ENCODE results near the gene TOMM40L. TPM values are rescaled to one million over a fixed set of nuclear protein-coding genes. Genes with fewer than 3 reads are reported as not detected.
"Not testable (repeated sequence)": the region's sequence is repeated elsewhere in the genome, so short reads cannot be mapped to it uniquely, and the experiment has no call there.

TOMM40L gene
- total RNA-seq, 2 experiments from 2014 or later: 26.3 to 26.4 TPM

DNA sequence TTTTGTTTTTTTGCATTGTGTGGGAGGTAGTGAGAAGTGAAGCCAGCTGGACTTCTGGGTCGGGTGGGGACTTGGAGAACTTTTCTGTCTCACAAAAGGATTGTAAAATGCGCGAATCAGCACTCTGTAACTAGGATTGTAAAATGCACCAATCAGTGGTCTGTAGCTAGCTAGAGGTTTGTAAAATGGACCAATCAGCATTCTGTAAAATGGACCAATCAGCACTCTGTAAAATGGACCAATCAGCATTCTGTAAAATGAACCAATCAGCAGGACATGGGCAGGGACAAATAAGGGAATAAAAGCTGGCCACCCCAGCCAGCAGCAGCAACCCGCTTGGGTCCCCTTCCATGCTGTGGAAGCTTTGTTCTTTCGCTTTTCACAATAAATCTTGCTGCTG, 24.2 kb downstream of the TOMM40L start:
- DNase-seq, H3K4me1 Mint-ChIP-seq, H3K4me3 Mint-ChIP-seq, H3K27ac Mint-ChIP-seq, H3K9me3 Mint-ChIP-seq, H3K36me3 Mint-ChIP-seq, H3K27me3 Mint-ChIP-seq: not testable (repeated sequence)

GRCh38 chr1:161250829-161251228, 25.0 kb downstream of the TOMM40L start:
- H3K4me1 Mint-ChIP-seq: no peaks in the 10 kb centered on the region
- peaks cover 5% of the 10 kb centered on the region for H3K9me3 Mint-ChIP-seq
- H3K27ac Mint-ChIP-seq: no peak overlapping the region
- H3K4me3 Mint-ChIP-seq: no peak overlapping the region
- H3K27me3 Mint-ChIP-seq: peaks cover 3% of the 10 kb centered on the region
- no peak for DNase-seq
- H3K36me3 Mint-ChIP-seq: peaks cover 6% of the 10 kb centered on the region

DNA sequence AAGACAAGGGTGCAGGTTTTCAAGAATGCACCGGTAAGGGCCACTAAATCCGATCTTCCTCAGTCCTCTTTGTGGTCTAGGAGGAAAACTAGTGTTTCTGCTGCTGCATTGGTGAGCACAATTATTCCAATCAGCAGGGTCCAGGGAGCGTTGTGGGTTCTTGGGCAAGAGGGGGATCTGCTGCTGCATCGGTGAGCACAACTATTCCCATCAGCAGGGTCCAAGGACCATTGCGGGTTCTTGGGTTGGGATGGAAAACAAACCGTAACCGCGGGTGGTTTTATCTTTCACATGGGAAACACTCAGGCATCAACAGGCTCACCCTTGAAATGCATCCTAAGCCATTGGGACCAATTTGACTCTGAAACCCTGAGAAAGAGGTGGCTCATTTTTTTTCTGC, 25.7 kb downstream of the TOMM40L start:
- H3K36me3 Mint-ChIP-seq: peaks cover 6% of the 10 kb centered on the region
- H3K27ac Mint-ChIP-seq: no peak overlapping the region
- peaks cover 6% of the 10 kb centered on the region for H3K9me3 Mint-ChIP-seq
- H3K4me3 Mint-ChIP-seq: no peak overlapping the region
- H3K4me1 Mint-ChIP-seq: no peaks in the 10 kb centered on the region
- H3K27me3 Mint-ChIP-seq: peaks cover 3% of the 10 kb centered on the region
- no peak for DNase-seq

- Mint-ChIP-seq H3K9me3 (peaks cover 18% of the 10 kb centered on the region), H3K36me3 (peaks cover 11% of the 10 kb centered on the region), H3K27me3 (peaks cover 40% of the 10 kb centered on the region)
- not testable (repeated sequence) for DNase-seq, H3K27ac Mint-ChIP-seq, H3K4me1 Mint-ChIP-seq, H3K4me3 Mint-ChIP-seq
Measured at GRCh38 chr1:161255302-161255701, 29.4 kb downstream of the TOMM40L start.

- peaks cover 18% of the 10 kb centered on the region for H3K9me3 Mint-ChIP-seq
- DNase-seq, H3K4me3 Mint-ChIP-seq, H3K4me1 Mint-ChIP-seq, H3K27ac Mint-ChIP-seq: not testable (repeated sequence)
- peaks cover 11% of the 10 kb centered on the region for H3K36me3 Mint-ChIP-seq
- peaks cover 48% of the 10 kb centered on the region for H3K27me3 Mint-ChIP-seq
Measured at GRCh38 chr1:161255955-161256520, 30.2 kb downstream of the TOMM40L start.

- peaks cover 18% of the 10 kb centered on the region for H3K9me3 Mint-ChIP-seq
- DNase-seq, H3K27ac Mint-ChIP-seq, H3K4me3 Mint-ChIP-seq: not testable (repeated sequence)
- H3K27me3 Mint-ChIP-seq: peaks cover 58% of the 10 kb centered on the region
- peaks cover 11% of the 10 kb centered on the region for H3K36me3 Mint-ChIP-seq
- peaks cover 10% of the 10 kb centered on the region for H3K4me1 Mint-ChIP-seq
Measured at GRCh38 chr1:161257109-161257508, 31.2 kb downstream of the TOMM40L start.

DNA sequence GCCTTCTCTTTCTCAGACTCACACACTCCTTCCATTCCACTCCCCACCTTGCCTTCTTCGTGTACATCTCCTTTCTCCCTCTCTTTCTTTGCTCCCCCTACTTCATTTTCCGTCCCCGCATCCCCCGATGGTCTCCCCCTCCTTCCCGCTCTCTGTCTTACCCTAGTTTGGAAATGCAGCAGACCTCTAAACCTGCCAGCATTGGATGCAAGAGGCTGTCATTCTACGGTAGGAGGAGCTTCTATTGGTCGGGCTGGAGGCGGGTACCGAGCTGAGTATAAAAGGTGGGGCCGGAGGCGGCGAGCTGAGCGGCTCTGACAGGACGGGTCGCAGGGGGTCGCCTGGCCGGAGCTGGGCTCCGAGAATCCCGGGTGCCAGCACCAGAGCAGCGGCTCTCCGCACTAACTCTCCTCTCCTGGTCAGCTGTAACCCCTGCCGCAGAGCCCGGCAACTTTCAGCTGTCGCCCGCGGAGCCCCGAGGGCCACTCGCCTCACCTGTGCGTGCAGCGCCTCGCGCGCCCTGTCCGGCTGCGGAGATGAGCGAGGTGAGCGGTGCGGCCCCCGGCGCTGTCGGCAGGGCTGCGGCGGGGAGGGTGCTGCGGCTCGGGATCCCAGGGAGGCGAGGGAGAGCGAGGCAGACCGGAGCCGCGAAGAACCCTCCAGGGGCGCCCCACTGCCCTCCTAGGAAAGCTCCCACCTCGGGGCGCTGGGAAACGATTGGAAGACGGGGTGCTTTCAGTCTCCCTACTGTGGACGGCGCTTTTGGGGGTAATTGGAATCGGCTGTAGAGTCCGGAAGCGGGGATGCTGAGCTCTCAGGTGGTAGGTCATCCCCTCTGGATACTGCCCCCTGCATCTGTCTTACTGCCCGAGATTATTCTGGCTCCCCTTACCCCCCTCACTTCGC, 32.8 kb downstream of the TOMM40L start, which contains the start of gene PCP4L1:
Gene PCP4L1, plus strand, starts transcription at position 307 of the 906 bp plus-strand sequence. Its CDS starts 230 bp downstream, at position 537.
- H3K4me3 Mint-ChIP-seq: peak within 1 kb of the TSS; percentile 68

GRCh38 chr1:161259345-161259702, 33.5 kb downstream of the TOMM40L start:
- peak overlapping the region; percentile 68 for H3K4me3 Mint-ChIP-seq
- H3K27ac Mint-ChIP-seq: no peak overlapping the region
- peaks cover 18% of the 10 kb centered on the region for H3K9me3 Mint-ChIP-seq
- DNase-seq: no peak
- H3K4me1 Mint-ChIP-seq: peaks cover 10% of the 10 kb centered on the region
- H3K27me3 Mint-ChIP-seq: peaks cover 67% of the 10 kb centered on the region
- peaks cover 11% of the 10 kb centered on the region for H3K36me3 Mint-ChIP-seq

More for the DNA sequence above, 32.8 kb downstream of the TOMM40L start, which contains the start of gene PCP4L1:
- H3K9me3 Mint-ChIP-seq: peaks cover 18% of the 10 kb centered on the region
- no peak within 1 kb of the TSS for H3K27ac Mint-ChIP-seq
- peak; percentile 57 for DNase-seq
- H3K4me1 Mint-ChIP-seq: peaks cover 10% of the 10 kb centered on the region
- H3K27me3 Mint-ChIP-seq: peaks cover 67% of the 10 kb centered on the region
- peaks cover 11% of the 10 kb centered on the region for H3K36me3 Mint-ChIP-seq

DNA sequence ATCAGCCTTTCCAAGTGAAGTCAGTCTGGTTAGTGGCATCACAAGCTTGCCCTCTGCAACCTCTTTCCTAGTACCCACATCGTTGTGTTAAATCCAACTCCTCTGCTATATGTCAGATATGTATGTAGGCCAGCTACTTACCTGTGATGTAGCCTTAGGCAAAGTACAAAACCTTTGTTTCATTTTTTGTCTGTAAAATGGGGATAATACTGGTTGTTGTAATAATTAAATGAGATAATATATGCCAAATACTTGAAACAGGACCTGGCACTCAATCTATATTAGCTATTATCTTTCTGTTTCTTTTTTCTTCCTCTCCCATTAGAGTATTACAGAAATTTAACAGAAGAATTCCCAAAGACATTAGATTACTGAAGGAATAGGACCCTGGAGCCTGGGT, 33.9 kb downstream of the TOMM40L start:
- Mint-ChIP-seq H3K4me1 (peaks cover 10% of the 10 kb centered on the region), H3K27ac (no peak overlapping the region), H3K4me3 (no peak overlapping the region), H3K9me3 (peaks cover 18% of the 10 kb centered on the region), H3K27me3 (peaks cover 67% of the 10 kb centered on the region), H3K36me3 (peaks cover 11% of the 10 kb centered on the region)
- no peak for DNase-seq

DNA sequence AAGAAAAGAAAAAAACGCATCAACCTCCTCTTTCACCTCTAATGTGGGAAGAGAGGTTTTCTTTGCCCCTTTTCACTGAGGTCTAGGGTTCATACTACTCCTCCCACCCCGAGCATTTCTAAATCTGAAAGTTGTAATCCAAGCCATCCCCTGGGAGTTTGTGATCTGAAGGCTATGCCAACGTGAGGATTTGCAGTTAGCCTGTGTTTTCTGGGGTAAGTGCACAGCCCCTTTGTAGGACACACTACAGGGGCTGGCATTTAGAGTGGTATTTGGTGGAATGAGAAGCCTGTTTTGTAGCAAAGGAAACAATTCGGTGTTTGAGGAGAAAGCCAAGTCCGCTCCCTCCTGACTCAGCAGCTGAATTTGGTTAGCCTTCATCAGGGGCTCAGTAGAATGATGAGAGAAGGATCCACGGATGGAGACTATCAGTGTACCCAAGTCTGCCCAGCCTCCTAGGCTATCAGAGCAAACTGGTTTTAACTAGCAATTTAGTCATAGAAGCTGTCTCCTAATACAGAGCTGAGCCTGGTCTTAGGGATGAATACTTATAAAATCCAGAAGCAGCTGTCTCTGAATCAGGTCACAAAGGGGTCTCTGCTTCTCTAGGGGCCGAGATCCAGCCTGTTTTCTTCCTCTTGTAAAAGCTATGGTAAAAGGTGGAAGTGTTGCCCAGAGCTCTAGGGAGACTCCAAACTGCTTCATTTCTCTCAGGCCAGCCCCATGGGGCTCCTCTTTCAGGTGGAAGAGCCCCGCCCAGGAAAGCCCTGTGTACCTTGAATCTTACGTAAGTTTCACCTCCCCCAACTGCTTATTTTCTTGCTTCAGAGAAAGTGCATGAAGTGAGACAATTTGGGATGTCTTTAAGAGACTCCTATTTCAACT, 34.8 kb downstream of the TOMM40L start:
- Mint-ChIP-seq H3K9me3 (peaks cover 17% of the 10 kb centered on the region), H3K27ac (no peak overlapping the region), H3K4me3 (no peak overlapping the region), H3K36me3 (peaks cover 10% of the 10 kb centered on the region), H3K4me1 (peaks cover 10% of the 10 kb centered on the region), H3K27me3 (peaks cover 65% of the 10 kb centered on the region)
- DNase-seq: no peak

GRCh38 chr1:161261261-161262235, 35.7 kb downstream of the TOMM40L start:
- Mint-ChIP-seq H3K36me3 (peaks cover 8% of the 10 kb centered on the region), H3K27me3 (peaks cover 63% of the 10 kb centered on the region), H3K4me1 (peaks cover 10% of the 10 kb centered on the region), H3K4me3 (no peak overlapping the region), H3K9me3 (peaks cover 14% of the 10 kb centered on the region), H3K27ac (no peak overlapping the region)
- DNase-seq: no peak

DNA sequence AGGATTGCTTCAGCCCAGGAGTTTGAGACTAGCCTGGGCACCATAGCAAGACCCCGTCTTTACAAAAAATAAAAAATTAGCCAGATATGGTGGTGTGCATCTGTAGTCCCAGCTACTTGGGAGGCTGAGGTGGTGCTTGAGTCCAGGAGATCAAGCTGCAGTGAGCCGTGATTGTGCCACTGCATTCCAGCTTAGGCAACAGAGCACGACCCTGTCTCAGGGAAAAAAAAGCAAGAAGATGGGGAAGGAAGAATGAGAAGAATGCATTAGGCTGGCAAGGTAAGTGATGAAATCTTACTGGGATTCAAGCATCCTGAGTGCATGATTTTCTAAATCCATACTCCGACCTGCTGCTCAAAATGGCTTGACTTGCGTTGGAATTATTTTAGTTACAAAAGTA, 39.4 kb downstream of the TOMM40L start:
- Mint-ChIP-seq H3K27me3 (peaks cover 26% of the 10 kb centered on the region), H3K27ac (no peak overlapping the region), H3K9me3 (no peaks in the 10 kb centered on the region), H3K4me1 (peaks cover 5% of the 10 kb centered on the region), H3K4me3 (no peak overlapping the region), H3K36me3 (no peaks in the 10 kb centered on the region)
- no peak for DNase-seq

- H3K27ac Mint-ChIP-seq: no peak overlapping the region
- H3K4me3 Mint-ChIP-seq: no peak overlapping the region
- no peak for DNase-seq
- no peaks in the 10 kb centered on the region for H3K36me3 Mint-ChIP-seq
- H3K4me1 Mint-ChIP-seq: peaks cover 2% of the 10 kb centered on the region
- peaks cover 17% of the 10 kb centered on the region for H3K27me3 Mint-ChIP-seq
- no peaks in the 10 kb centered on the region for H3K9me3 Mint-ChIP-seq
Measured at GRCh38 chr1:161266202-161266601, 40.3 kb downstream of the TOMM40L start.

DNA sequence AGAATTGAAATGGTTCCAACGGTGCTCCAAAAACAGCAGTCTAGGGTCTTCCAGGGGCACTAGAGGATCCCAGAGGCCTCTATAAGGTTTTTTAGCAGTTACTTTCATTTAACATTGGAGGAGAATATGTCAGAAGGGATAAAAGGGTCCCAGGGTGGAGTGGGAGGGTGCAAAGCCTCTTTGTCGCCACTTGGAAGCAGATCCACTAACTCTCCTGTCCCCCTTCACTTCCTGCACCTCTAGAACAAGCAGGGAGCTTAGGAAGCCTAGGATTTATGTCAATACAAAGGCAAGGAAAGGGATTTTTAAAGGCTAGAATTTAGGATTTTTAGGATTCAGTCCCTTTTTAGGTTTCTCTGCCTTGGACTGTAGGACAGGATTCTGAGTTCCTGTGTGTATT, 41.0 kb downstream of the TOMM40L start:
- H3K4me1 Mint-ChIP-seq: no peaks in the 10 kb centered on the region
- DNase-seq: no peak
- no peak overlapping the region for H3K27ac Mint-ChIP-seq
- peaks cover 12% of the 10 kb centered on the region for H3K27me3 Mint-ChIP-seq
- no peaks in the 10 kb centered on the region for H3K9me3 Mint-ChIP-seq
- H3K4me3 Mint-ChIP-seq: no peak overlapping the region
- H3K36me3 Mint-ChIP-seq: no peaks in the 10 kb centered on the region
